Spleen (tissue), 13 donors: ENCODE measurements around the gene BUB1B. TPM values are rescaled to one million over a fixed set of nuclear protein-coding genes. Genes with fewer than 3 reads are reported as not detected.
"Not testable (repeated sequence)": the region's sequence is repeated elsewhere in the genome, so short reads cannot be mapped to it uniquely, and the experiment has no call there.

Source experiments
- DNase-seq: peaks from one replicate; pipeline ENCODE4 v3.0.0-alpha.2; 2020
- H3K27ac ChIP-seq, 8 donors: fragments of 200-600 bp; sonication (generic) in 7 of 8; 1 replicate in 4 of 8; 2 replicates in 4 of 8; pipeline versions ENCODE4 v1.5.0 to v1.8.0; 2016 to 2021; ENCODE audit warnings: inconsistent platforms in 4 of 8, mild to moderate bottlenecking in 4 of 8, moderate library complexity in 1 of 8
- H3K27me3 ChIP-seq, 7 donors: fragments of 200-600 bp; sonication (generic) in 6 of 7; replicated peaks in 1 of 7; 1 replicate in 4 of 7; 2 replicates in 3 of 7; pipeline versions ENCODE4 v1.5.0 to v1.8.0; 2016 to 2021; ENCODE audit warnings: inconsistent platforms in 3 of 7, mild to moderate bottlenecking in 1 of 7
- H3K36me3 ChIP-seq, 6 donors: fragments of 200-600 bp; sonication (generic) in 5 of 6; 1 replicate in 4 of 6; 2 replicates in 2 of 6; pipeline versions ENCODE4 v1.5.0 to v1.8.0; 2016 to 2021; ENCODE audit warnings: inconsistent platforms in 2 of 6
- H3K4me1 ChIP-seq, 6 donors: fragments of 200-600 bp; sonication (generic) in 5 of 6; 1 replicate in 3 of 6; 2 replicates in 3 of 6; pipeline versions ENCODE4 v1.5.0 to v1.8.0; 2016 to 2021; ENCODE audit warnings: inconsistent platforms in 3 of 6
- H3K4me3 ChIP-seq, 8 donors: fragments of 200-600 bp; sonication (generic) in 7 of 8; 1 replicate in 4 of 8; 2 replicates in 4 of 8; pipeline versions ENCODE4 v1.5.0 to v1.8.0; 2016 to 2021; ENCODE audit warnings: inconsistent platforms in 4 of 8, mild to moderate bottlenecking in 4 of 8, moderate library complexity in 2 of 8
- H3K9me3 ChIP-seq, 8 donors: fragments of 200-600 bp; sonication (generic) in 7 of 8; 1 replicate in 4 of 8; 2 replicates in 4 of 8; pipeline versions ENCODE4 v1.5.0 to v1.8.0; 2016 to 2021; ENCODE audit warnings: inconsistent platforms in 4 of 8
- CTCF ChIP-seq, 11 experiments: fragments of 200-600 bp in 7 of 11; fragments of 450-650 bp in 4 of 11; sonication (generic) in 4 of 11; IDR thresholded peaks in 8 of 11; conservative IDR thresholded peaks in 3 of 11; 1 replicate in 7 of 11; 2 replicates in 4 of 11; pipeline versions ENCODE4 v1.4.0 to v1.8.0; 2016 to 2021; ENCODE audit warnings: antibody characterized with exemption in 11 of 11, inconsistent platforms in 4 of 11, mild to moderate bottlenecking in 1 of 11
- POLR2A ChIP-seq, 3 donors: fragments of 450-650 bp; IDR thresholded peaks; one replicate each; pipeline ENCODE4 v1.5.1; 2017; ENCODE audit warnings: antibody characterized with exemption in 3 of 3, mild to moderate bottlenecking in 1 of 3
- POLR2AphosphoS5 ChIP-seq, 3 donors: sonication (generic); formaldehyde crosslinking; IDR thresholded peaks; one replicate each; pipeline ENCODE4 v1.5.1; 2017; ENCODE audit warnings: antibody characterized with exemption in 3 of 3
- WGBS, 5 donors: extraction: QIAGEN DNeasy Blood & Tissue Kit in 3 of 5; methylation state at CpG; one replicate each; pipeline versions ENCODE4 v1.1.5 to v1.1.7; 2013 to 2018; 5-methylcytosine and 5-hydroxymethylcytosine counted together
- intact Hi-C: fragments of 100-400 bp; cut with DNase I; formaldehyde crosslinking; loops from one replicate; pipeline ENCODE4 v1.15.0; 2023; ENCODE audit warnings: low total_unique reads
- long read RNA-seq, 2 donors: transcript quantifications; one replicate each; lab custom pipeline, GENCODE V29; 2026
- polyA plus RNA-seq, 3 donors: library from polyadenylated mRNA; stranded (reverse); fragments of 200-250 nt; gene quantifications; one replicate each; pipeline ENCODE4 v1.2.1, GENCODE V29; 2013
- total RNA-seq, 7 donors: library from RNA; depleted of rRNA in 3 of 7; stranded (reverse); fragments of >200 nt in 3 of 7; fragmentation: NEBNext Ultra II Directional in 4 of 7; extraction: Animal tissue kit (Norgen Biotek cat#: 25700) in 4 of 7; gene quantifications; one replicate each; pipeline versions ENCODE4 v1.1.0 to v1.2.1, GENCODE V29; 2016 to 2021
- donor health status: healthy with polysubstance abuse.
- donor health status: DM: no; HTN: no; CAD: no; lungs with moderate emphysema.
- donor health status: DM: no; HTN: no; CAD: no.
- donor health status: Bipolar disorder and iron deficiency.
- donor health status: healthy.
- donor health status: DM: no; HTN: no; CAD: no.
- donor health status: DM: yes; HTN: yes; CAD: no.

BUB1B gene
- 10 to 100 TPM in 3 of 7 donors, 1 to 10 TPM in 4; 3.0 to 11.8 (median 8.5) TPM for total RNA-seq
- polyA plus RNA-seq: 1 to 10 TPM; 1.2 to 4.7 (median 2.3) TPM
- long read RNA-seq, donor 1: 0 reads
- long read RNA-seq, donor 2, partial matches to known transcripts: 0 of 1 reads
- long read RNA-seq, donor 2, other reads (novel, unspliced or antisense): 0 of 1 reads

GRCh38 chr15:40160689-40161688 lies at the start of gene BUB1B:
TSS of gene BUB1B (plus strand) at chr15:40161069. CDS start at chr15:40161221, 152 bp downstream.
- peak; percentile 96 for DNase-seq
- H3K36me3 ChIP-seq: peaks cover 0 to 10% (median 0%) of the 10 kb centered on the region in 6 donors
- TF ChIP-seq POLR2A (IDR thresholded peaks at IDR 0.05) (no peak), POLR2AphosphoS5 (IDR thresholded peaks at IDR 0.05) (peak; percentile 83 to 91 (median 87))
- intact Hi-C loops: no loop called here
- peaks cover 0 to 4% (median 0%) of the 10 kb centered on the region in 7 donors for H3K27me3 ChIP-seq
- peak within 1 kb of the TSS in 4 of 8 donors; percentile 38 to 50 (median 46) for H3K27ac ChIP-seq
- peak within 1 kb of the TSS; percentile 43 to 88 (median 60) for H3K4me3 ChIP-seq
- peaks cover 6 to 31% (median 13%) of the 10 kb centered on the region in 6 donors for H3K4me1 ChIP-seq
- H3K9me3 ChIP-seq: no peaks in the 10 kb centered on the region
- WGBS, 5 donors: 2 to 3% (median 2%) methylated on average over 44 to 54 of the region's 54 CpGs

- no peak for TF ChIP-seq CTCF (IDR thresholded peaks at IDR 0.05 in 8 of 11, conservative IDR thresholded peaks at IDR 0.05 in 3 of 11)
- no peak for TF ChIP-seq POLR2AphosphoS5 (IDR thresholded peaks at IDR 0.05)
- TF ChIP-seq POLR2A (IDR thresholded peaks at IDR 0.05): no peak
- Histone ChIP-seq H3K4me3 (no peak overlapping the region), H3K9me3 (no peaks in the 10 kb centered on the region), H3K27ac (no peak overlapping the region), H3K36me3 (no peaks in the 10 kb centered on the region), H3K27me3 (no peaks in the 10 kb centered on the region), H3K4me1 (peaks cover 14 to 45% (median 31%) of the 10 kb centered on the region in 6 donors)
- no peak for DNase-seq
- intact Hi-C loops: no loop called here
- 82 to 96% (median 89%) methylated on average over 2 of the region's 2 CpGs for WGBS, 5 donors
Measured at GRCh38 chr15:40111888-40112287, 49.0 kb upstream of the BUB1B start.

GRCh38 chr15:40112789-40113188 lies 48.1 kb upstream of the BUB1B start:
- Histone ChIP-seq H3K27ac (no peak overlapping the region), H3K4me1 (peaks cover 8 to 36% (median 22%) of the 10 kb centered on the region in 6 donors), H3K27me3 (no peaks in the 10 kb centered on the region), H3K9me3 (no peaks in the 10 kb centered on the region), H3K36me3 (no peaks in the 10 kb centered on the region), H3K4me3 (no peak overlapping the region)
- WGBS, 5 donors: 80 to 97% (median 88%) methylated on average over 21 to 24 of the region's 24 CpGs
- intact Hi-C loops: no loop called here
- no peak for TF ChIP-seq POLR2A (IDR thresholded peaks at IDR 0.05)
- TF ChIP-seq CTCF (IDR thresholded peaks at IDR 0.05 in 8 of 11, conservative IDR thresholded peaks at IDR 0.05 in 3 of 11): no peak
- no peak for TF ChIP-seq POLR2AphosphoS5 (IDR thresholded peaks at IDR 0.05)
- no peak for DNase-seq

- no peaks in the 10 kb centered on the region for H3K36me3 ChIP-seq
- no peak for DNase-seq
- TF ChIP-seq POLR2A (IDR thresholded peaks at IDR 0.05): no peak
- no peak for TF ChIP-seq POLR2AphosphoS5 (IDR thresholded peaks at IDR 0.05)
- no peak for TF ChIP-seq CTCF (IDR thresholded peaks at IDR 0.05 in 8 of 11, conservative IDR thresholded peaks at IDR 0.05 in 3 of 11)
- peaks cover 7 to 27% (median 15%) of the 10 kb centered on the region in 6 donors for H3K4me1 ChIP-seq
- intact Hi-C loops: no loop called here
- WGBS, 5 donors: 86 to 93% (median 89%) methylated on average over 2 of the region's 2 CpGs
- H3K4me3 ChIP-seq: no peak overlapping the region
- H3K27ac ChIP-seq: no peak overlapping the region
- no peaks in the 10 kb centered on the region for H3K9me3 ChIP-seq
- H3K27me3 ChIP-seq: no peaks in the 10 kb centered on the region
Measured at GRCh38 chr15:40114218-40114617, 46.7 kb upstream of the BUB1B start.

GRCh38 chr15:40115106-40115505 lies 45.8 kb upstream of the BUB1B start:
- intact Hi-C loops, H3K9me3 ChIP-seq, H3K36me3 ChIP-seq, H3K4me3 ChIP-seq, H3K27me3 ChIP-seq, DNase-seq: not testable (repeated sequence)
- peaks cover 7 to 19% (median 9%) of the 10 kb centered on the region in 6 donors for H3K4me1 ChIP-seq
- 93 to 97% (median 96%) methylated on average over 14 of the region's 14 CpGs for WGBS, 5 donors
- H3K27ac ChIP-seq: peak overlapping the region in 5 of 8 donors; percentile 14 to 79 (median 56)
